Smooth muscle cell of the coronary artery (primary cell): ENCODE data around the gene DOK5. TPM values are rescaled to one million over a fixed set of nuclear protein-coding genes. Genes with fewer than 3 reads are reported as not detected.

Source experiments
- total RNA-seq: library from RNA; depleted of rRNA; stranded (reverse); fragments of >200 nt; gene quantifications from 2 replicates; pipeline ENCODE4 v1.2.3, GENCODE V29; 2014; ENCODE audit warnings: low replicate concordance

DOK5 gene
- 21.9 and 28.4 TPM in 2 replicates for total RNA-seq

GRCh38 chr20:54475334-54476168, at the start of gene DOK5:
TSS of gene DOK5 (plus strand) at chr20:54475593. CDS start at chr20:54475947, 354 bp downstream.

